Endothelial cell (in vitro differentiated cells): ENCODE results near the gene TBC1D14. TPM values are rescaled to one million over a fixed set of nuclear protein-coding genes. Genes with fewer than 3 reads are reported as not detected.

Experiments used
- DNase-seq: peaks from one replicate; pipeline ENCODE4 v3.0.0; 2021; ENCODE audit warnings: low spot score
- H3K27ac Mint-ChIP-seq: one replicate; pipeline ENCODE4 v1.8.0; 2021; ENCODE audit warnings: mixed read lengths, inconsistent platforms; ENCODE audit not compliant: unreplicated experiment
- H3K27me3 Mint-ChIP-seq: one replicate; pipeline ENCODE4 v1.8.0; 2021; ENCODE audit warnings: mild to moderate bottlenecking, moderate library complexity, mixed read lengths, inconsistent platforms; ENCODE audit not compliant: unreplicated experiment
- H3K36me3 Mint-ChIP-seq: one replicate; pipeline ENCODE4 v1.8.0; 2021; ENCODE audit warnings: mild to moderate bottlenecking, low read depth, mixed read lengths, inconsistent platforms; ENCODE audit not compliant: unreplicated experiment
- H3K4me1 Mint-ChIP-seq: one replicate; pipeline ENCODE4 v1.8.0; 2021; ENCODE audit warnings: mild to moderate bottlenecking, mixed read lengths, inconsistent platforms; ENCODE audit not compliant: unreplicated experiment
- H3K4me3 Mint-ChIP-seq: one replicate; pipeline ENCODE4 v1.8.0; 2021; ENCODE audit warnings: mild to moderate bottlenecking, mixed read lengths, inconsistent platforms; ENCODE audit not compliant: unreplicated experiment
- H3K9me3 Mint-ChIP-seq: one replicate; pipeline ENCODE4 v1.8.0; 2021; ENCODE audit warnings: mixed read lengths, inconsistent platforms; ENCODE audit not compliant: unreplicated experiment
- CTCF ChIP-seq: fragments of 200-600 bp; sonication (generic); IDR thresholded peaks from one replicate; pipeline ENCODE4 v1.5.0; 2021; ENCODE audit warnings: antibody characterized with exemption; ENCODE audit not compliant: unreplicated experiment
- total RNA-seq: library from RNA; stranded (reverse); fragmentation: NEBNext Ultra II Directional; extraction: Animal tissue kit (Norgen Biotek cat#: 25700); gene quantifications from one replicate; pipeline ENCODE4 v1.2.1, GENCODE V29; 2021; ENCODE audit not compliant: unreplicated experiment

Gene TBC1D14
- total RNA-seq, 1 donor from 2014 or later = 33.0 TPM

GRCh38 chr4:7025040-7025602 is 115.5 kb downstream of the TBC1D14 start:
- no peak for TF ChIP-seq CTCF
- Mint-ChIP-seq H3K4me1 (peaks cover 16% of the 10 kb centered on the region), H3K36me3 (peaks cover 36% of the 10 kb centered on the region), H3K27me3 (peaks cover 10% of the 10 kb centered on the region), H3K4me3 (no peak overlapping the region), H3K9me3 (no peaks in the 10 kb centered on the region), H3K27ac (no peak overlapping the region)
- no peak for DNase-seq

GRCh38 chr4:7026107-7026506 is 116.5 kb downstream of the TBC1D14 start:
- TF ChIP-seq CTCF = no peak
- Mint-ChIP-seq H3K27ac (no peak overlapping the region), H3K27me3 (peaks cover 14% of the 10 kb centered on the region), H3K9me3 (no peaks in the 10 kb centered on the region), H3K36me3 (peaks cover 36% of the 10 kb centered on the region), H3K4me3 (no peak overlapping the region), H3K4me1 (peaks cover 16% of the 10 kb centered on the region)
- no peak for DNase-seq

- Mint-ChIP-seq H3K36me3 (peaks cover 44% of the 10 kb centered on the region), H3K4me1 (peaks cover 9% of the 10 kb centered on the region), H3K4me3 (no peak overlapping the region), H3K27ac (no peak overlapping the region), H3K9me3 (no peaks in the 10 kb centered on the region), H3K27me3 (peaks cover 16% of the 10 kb centered on the region)
- TF ChIP-seq CTCF = no peak
- no peak for DNase-seq
These were observed 117.7 kb downstream of the TBC1D14 start for GRCh38 chr4:7027284-7027683.

- TF ChIP-seq CTCF = no peak
- no peak overlapping the region for H3K27ac Mint-ChIP-seq
- H3K4me3 Mint-ChIP-seq = no peak overlapping the region
- H3K27me3 Mint-ChIP-seq = peaks cover 14% of the 10 kb centered on the region
- peaks cover 6% of the 10 kb centered on the region for H3K4me1 Mint-ChIP-seq
- DNase-seq = no peak
- H3K36me3 Mint-ChIP-seq = peaks cover 44% of the 10 kb centered on the region
- no peaks in the 10 kb centered on the region for H3K9me3 Mint-ChIP-seq
These were observed 118.3 kb downstream of the TBC1D14 start for GRCh38 chr4:7027913-7028312.

GRCh38 chr4:7029212-7029611 is 119.6 kb downstream of the TBC1D14 start:
- no peak for DNase-seq
- no peak overlapping the region for H3K4me3 Mint-ChIP-seq
- H3K36me3 Mint-ChIP-seq = peaks cover 41% of the 10 kb centered on the region
- peaks cover 6% of the 10 kb centered on the region for H3K4me1 Mint-ChIP-seq
- TF ChIP-seq CTCF = no peak
- peaks cover 13% of the 10 kb centered on the region for H3K27me3 Mint-ChIP-seq
- H3K9me3 Mint-ChIP-seq = no peaks in the 10 kb centered on the region
- no peak overlapping the region for H3K27ac Mint-ChIP-seq
